SK-N-SH (cell line): ENCODE data around the gene REEP3.

Source experiments
- CTCF ChIP-seq: fragments of 200-600 bp; sonication (generic); IDR thresholded peaks from 2 replicates; pipeline ENCODE4 v1.6.1; 2017; ENCODE audit warnings: antibody characterized with exemption, mild to moderate bottlenecking, moderate library complexity
- EZH2phosphoT487 ChIP-seq: fragments of 200-600 bp; sonication (generic); IDR thresholded peaks from 2 replicates; pipeline ENCODE4 v1.6.1; 2017; ENCODE audit warnings: low read depth, mixed run types, mild to moderate bottlenecking, antibody characterized with exemption, moderate library complexity, borderline replicate concordance
- SMC3 ChIP-seq: IDR thresholded peaks from 2 replicates; pipeline ENCODE4 v1.6.1; 2012; ENCODE audit warnings: low read depth, low read length, improper control_type of control experiment
- TCF12 ChIP-seq: IDR thresholded peaks from 2 replicates; pipeline ENCODE4 v1.4.0; 2012
- USF1 ChIP-seq: IDR thresholded peaks from 2 replicates; pipeline ENCODE4 v1.4.0; 2012; ENCODE audit warnings: low read depth, borderline replicate concordance
- YY1 ChIP-seq: IDR thresholded peaks from 2 replicates; pipeline ENCODE4 v1.4.0; 2012; ENCODE audit warnings: low read depth, mild to moderate bottlenecking

- TF ChIP-seq SMC3 (no peak), CTCF (no peak), EZH2phosphoT487 (no peak), YY1 (no peak), TCF12 (no peak), USF1 (no peak)
These were observed 115.6 kb downstream of the REEP3 start for GRCh38 chr10:63636812-63637211.
